DLD1 (cell line): Measurements from ENCODE around the gene TNFRSF8.

ENCODE experiments used
- in situ Hi-C: cut with HindIII; loops from 2 replicates; pipeline ENCODE4 v1.10.0; 2017; ENCODE audit warnings: low sequenced_read_pairs

The TNFRSF8 gene

DNA sequence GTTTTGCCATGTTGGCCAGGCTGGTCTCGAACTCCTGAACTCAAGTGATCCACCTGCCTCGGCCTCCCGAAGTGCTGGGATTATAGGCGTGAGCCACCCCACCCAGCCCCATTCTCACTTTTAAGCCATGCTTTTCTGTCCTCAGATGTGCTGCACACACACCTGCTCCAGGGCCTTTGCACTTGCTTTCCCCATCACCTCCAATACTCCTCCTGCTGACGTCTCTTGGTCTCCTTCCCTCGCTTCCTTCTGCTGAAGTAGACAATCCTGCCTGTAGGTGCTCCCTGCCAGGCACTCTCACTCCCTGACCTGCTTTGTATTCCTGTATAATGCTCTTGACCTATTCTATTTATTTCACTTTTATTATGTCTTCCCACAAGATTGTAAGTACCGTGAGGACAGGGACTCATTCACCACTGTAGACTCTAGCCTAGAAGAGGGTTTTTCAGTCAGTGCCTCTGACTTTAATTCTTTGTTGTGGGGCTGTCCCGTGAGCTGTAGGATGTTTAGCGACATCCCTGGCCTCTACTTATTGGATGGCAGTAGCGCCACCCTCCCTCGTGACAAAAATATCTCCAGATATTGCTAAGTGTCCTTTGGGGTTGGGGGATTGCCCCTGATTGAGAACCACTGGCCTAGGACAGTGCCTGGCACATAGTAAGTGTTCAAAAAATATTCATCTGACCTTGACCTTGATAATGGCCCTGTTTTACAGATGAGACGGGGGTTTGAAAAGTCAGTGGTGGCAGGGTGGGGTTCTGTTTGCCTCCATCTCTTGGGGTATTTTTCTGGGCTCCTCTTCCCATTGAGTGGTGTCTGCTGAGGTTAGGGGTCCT is 108.3 kb downstream of the TNFRSF8 start:
- in situ Hi-C loops: no loop called here

GRCh38 chr1:12172042-12172851 is 109.1 kb downstream of the TNFRSF8 start:
- in situ Hi-C loops: no loop called here

DNA sequence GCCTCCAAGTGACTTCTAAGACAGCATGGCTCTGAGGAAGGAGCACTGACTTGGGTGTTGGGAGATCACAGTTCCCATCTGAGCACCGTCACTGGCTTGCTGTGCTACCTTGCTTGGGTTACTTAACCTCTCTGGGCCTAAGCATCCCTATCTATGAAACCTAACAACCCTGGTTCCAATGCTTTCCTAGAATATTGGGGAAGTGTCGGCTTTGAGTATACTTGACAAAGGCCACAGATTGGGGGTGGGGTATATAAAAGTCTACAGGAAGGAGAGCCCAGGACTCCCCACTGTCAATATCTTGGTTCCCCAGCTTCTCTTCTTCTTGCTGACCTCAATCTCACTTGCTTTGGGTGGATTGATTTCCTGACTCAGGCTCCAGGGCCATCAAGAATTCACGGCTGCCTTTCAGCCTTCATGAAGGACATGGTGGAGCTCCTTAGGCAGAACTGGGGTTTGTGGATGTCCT is 110.0 kb downstream of the TNFRSF8 start:
- in situ Hi-C loops: no loop called here

- in situ Hi-C loops: no loop called here
Measured at GRCh38 chr1:12173631-12174121, 110.6 kb downstream of the TNFRSF8 start.

GRCh38 chr1:12174924-12175810 is 112.1 kb downstream of the TNFRSF8 start:
- in situ Hi-C loops: loop anchor here (5.0 kb wide), 1 partner anchor 48 kb away; no protein-coding TSS in a partner anchor

DNA sequence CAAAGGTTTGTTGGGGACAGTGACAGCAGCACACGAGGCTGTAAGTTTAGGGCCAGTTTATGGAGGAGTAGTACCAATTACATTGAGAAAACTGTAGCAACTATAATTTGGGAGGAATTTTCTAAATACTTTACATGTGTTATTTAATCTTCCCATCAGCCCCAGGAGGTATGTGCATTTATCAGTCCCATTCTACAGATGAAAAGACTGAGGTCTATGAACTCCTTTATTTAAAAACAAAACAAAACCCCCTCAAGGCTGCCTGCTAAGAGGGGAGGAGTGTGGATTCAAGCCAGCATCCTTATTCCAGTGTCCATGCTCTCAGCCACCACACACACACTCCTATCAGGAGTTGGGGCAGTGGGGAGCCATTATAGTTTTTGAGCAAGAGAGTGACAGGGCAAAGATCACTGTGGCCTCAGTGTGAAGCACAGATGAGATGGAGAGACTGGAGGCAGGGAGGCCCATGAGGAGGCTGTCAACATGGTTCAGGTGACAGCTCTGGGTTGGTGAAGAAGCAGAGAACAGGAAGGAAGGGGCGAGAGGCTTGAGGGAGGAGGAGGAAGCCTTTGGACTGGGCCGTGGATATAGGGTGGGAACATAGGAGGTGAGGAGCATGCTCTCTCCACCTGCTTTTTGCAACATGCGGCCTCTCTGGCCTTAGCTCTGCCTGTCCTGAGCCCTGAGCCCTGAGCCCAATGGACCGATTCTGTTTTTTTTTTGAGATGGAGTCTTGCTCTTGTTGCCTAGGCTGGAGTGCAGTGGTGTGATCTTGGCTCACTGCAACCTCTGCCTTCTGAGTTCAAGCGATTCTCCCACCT is 113.4 kb downstream of the TNFRSF8 start:
- in situ Hi-C loops: loop anchor here (5.0 kb wide), 1 partner anchor 49 kb away; no protein-coding TSS in a partner anchor

GRCh38 chr1:12177156-12177998 is 114.3 kb downstream of the TNFRSF8 start:
- in situ Hi-C loops: loop anchor here (5.0 kb wide), 1 partner anchor 50 kb away; no protein-coding TSS in a partner anchor

- in situ Hi-C loops: loop anchor here (5.0 kb wide), 1 partner anchor 51 kb away; no protein-coding TSS in a partner anchor
Measured at GRCh38 chr1:12177999-12178441, 114.9 kb downstream of the TNFRSF8 start.

DNA sequence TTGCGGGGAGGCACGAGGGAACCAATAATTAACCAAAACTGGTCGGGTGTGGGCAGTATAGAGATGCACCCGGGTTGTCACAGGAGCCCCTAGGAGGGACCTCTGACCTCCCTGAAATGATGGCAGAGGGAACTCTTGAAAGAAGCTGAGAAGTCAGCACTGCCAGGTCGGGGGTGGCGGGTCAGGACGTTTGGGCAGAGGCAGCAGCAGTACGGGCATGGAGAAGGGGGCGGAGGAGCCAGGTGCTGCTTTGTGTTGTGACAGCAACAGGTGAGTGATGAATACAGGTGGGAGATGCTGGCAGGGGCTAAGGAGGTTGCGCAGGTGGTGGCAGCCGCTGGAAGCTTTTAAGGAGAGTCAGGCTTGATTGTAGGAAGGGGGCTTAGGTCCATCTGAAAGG is 115.4 kb downstream of the TNFRSF8 start:
- in situ Hi-C loops: loop anchor here (5.0 kb wide), 1 partner anchor 51 kb away; no protein-coding TSS in a partner anchor

- in situ Hi-C loops: loop anchor here (5.0 kb wide), 1 partner anchor 52 kb away; no protein-coding TSS in a partner anchor
Measured at GRCh38 chr1:12179111-12179519, 116.0 kb downstream of the TNFRSF8 start.

- in situ Hi-C loops: loop anchor here (5.0 kb wide), 1 partner anchor 52 kb away; no protein-coding TSS in a partner anchor
Measured at GRCh38 chr1:12179676-12180075, 116.6 kb downstream of the TNFRSF8 start.

- in situ Hi-C loops: no loop called here
Measured at GRCh38 chr1:12180315-12180714, 117.2 kb downstream of the TNFRSF8 start.

DNA sequence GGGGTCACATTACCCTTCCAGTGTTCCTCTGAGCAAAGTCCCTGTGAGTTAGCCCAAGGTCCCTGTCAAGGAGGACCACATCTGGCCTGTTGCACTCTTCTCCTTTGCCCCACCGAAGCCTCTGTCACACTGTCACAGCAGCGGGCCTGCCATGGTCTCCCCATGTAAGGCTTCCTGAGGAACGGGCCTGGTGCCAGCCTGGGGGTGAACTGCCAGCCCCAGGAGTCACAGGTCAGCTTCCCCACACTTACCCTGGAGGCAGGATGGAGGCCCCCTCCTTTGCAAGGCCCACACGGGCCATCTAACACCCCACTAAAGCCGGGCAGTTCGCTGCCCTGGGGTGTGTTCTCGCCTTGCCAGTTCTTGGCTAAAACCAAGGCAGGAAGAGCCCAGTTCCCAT is 117.8 kb downstream of the TNFRSF8 start:
- in situ Hi-C loops: no loop called here

GRCh38 chr1:12181568-12181967 is 118.5 kb downstream of the TNFRSF8 start:
- in situ Hi-C loops: no loop called here

DNA sequence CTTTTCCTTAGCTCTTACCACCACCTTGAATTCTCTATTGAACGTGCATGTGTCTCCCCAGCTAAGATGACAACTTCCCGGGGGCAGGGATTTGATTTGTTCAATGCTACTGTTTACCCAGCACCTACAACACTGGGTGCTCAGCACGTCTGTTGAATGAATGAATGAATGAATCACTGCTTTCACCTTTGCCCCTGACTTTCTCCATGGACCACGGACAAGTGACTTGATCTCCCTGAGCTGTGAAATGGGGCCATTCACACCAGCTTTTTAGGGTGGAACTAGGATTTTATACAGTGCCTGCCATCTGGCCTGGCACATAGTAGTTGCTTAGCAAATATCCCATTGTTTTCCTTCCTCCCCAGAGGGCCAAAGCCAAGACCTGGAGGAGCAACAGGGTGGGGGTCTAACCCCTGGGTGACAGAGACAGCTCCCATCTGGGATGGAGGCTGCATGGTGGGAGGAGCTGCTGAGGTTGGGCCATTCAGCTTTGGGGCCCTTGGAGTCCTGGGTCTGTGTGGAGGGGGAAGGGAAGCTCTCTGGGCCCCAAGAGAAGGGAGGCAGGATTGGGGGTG is 119.4 kb downstream of the TNFRSF8 start:
- in situ Hi-C loops: no loop called here

DNA sequence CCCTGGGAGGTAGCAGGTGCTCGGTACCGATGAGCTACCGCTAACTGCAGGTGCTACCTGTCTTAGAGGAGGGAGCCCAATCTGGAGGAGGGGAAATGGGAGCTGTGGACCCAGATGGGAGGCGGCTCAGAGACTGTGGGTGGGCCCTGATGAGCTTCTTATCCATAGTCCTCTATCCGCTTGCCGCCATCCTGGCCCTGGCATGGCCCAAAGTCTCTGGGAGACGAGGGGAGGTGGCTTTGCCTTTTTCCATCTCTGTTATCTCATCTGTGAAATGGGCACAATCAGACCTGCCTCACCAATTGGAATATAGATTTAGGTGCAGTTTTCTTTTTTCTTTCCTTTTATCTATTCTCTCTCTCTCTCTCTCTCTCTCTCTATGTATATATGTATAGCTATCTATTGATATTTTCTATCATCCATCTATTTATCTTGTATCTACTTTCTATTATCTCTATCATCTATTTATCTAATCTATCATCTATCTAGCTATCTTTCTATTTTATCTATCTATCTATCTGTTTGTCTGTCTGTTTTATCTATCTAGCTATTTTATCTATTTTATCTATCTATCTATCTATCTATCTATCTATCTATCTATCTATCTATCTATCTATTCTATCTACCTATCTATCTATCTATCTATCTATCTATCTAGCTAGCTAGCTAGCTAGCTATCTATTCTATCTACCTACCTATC is 120.1 kb downstream of the TNFRSF8 start:
- in situ Hi-C loops: no loop called here

DNA sequence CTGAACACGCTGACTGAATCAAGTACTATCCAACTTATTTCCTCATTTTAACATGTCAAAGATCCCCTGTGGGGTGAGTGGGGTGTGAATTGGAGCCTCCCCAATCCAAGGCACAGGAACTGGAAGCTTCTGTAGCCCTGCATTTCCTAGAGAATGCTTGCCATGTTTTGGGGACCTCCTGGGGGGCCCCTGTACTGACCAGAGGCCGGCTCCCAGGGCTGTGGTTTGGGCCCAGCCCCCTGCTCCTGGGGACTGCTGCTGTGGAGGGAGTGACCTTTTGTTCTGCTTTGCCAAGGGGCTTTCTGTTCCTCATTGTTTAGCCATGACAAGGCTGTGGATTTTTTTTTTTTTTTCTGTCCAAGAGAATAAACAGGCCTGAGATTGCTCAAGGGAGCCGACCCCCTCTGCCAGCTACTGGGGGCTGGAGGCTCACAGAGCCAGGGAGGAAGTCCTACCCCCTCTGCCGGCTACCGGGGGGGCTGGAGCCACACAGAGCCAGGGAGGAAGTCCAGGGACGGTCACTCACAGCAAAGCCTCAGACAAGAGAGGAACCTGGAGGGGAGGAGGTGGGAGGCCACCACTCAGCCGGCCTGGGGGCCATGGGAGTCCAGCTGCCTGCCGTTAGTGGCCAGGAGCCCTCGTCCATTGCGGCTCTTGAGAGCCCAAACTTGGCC is 121.0 kb downstream of the TNFRSF8 start:
- in situ Hi-C loops: no loop called here
